ENCODE measurements around the gene UNC45B. TPM values are rescaled to one million over a fixed set of nuclear protein-coding genes. Genes with fewer than 3 reads are reported as not detected.

The UNC45B gene
- total RNA-seq, 4 donors from 2014 or later: 0.14 TPM; not detected in 3

DNA sequence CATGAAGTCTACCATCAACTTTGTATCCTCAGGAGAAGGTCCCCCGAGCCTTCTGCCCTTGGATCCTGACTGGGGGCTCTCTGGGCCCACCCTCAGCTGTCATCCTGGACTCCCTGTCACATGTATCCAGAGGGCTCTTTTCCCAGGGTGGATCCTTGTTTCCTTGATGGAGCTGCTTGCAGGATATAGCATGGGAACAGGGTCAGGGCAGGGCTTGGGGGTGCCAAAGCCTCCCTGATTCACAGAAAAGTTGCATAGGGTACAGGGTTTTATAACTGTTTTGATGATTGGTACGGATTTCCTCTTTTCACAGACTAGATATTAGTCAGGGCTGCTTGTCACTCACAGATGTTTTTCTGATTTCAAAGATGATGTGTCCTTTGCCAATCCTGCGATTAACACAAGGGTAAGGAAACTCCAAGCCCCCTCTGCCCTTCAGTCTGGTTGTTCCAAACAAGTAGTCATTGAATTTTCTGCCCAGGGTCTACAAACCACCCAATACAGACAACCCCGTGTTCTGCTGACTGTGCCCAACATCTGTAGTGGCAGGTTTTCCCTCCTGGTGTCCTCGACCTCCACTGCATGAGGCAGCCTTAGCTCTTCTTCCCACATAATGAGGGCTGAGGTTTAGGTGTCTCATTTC lies 67.1 kb downstream of the UNC45B start:
- H3K36me3 ChIP-seq: no peaks in the 10 kb centered on the region
- no peak for TF ChIP-seq POLR2AphosphoS5 (IDR thresholded peaks at IDR 0.05)
- TF ChIP-seq EP300 (IDR thresholded peaks at IDR 0.05; ENCODE audit: low read depth): no peak
- in situ Hi-C loops (cut with MboI; ENCODE audit: low pct_ligation_motif_present in 1 of 4, low pct_unique_long_range_greater_than_20kb in 1 of 4, low sequenced_read_pairs in 3 of 4) (no loop called here), intact Hi-C loops (cut with DNase I; ENCODE audit: low total_unique reads) (no loop called here)
- no peaks in the 10 kb centered on the region for H3K9me3 ChIP-seq
- DNase-seq: no peak
- 37 to 46% methylated on average over 3 to 5 of the region's 5 CpGs for WGBS, 2 donors (ENCODE audit: low coverage in 1 of 2)
- H3K4me1 ChIP-seq: no peaks in the 10 kb centered on the region
- no peaks in the 10 kb centered on the region for H3K27me3 ChIP-seq
- peak overlapping the region; percentile 14 to 67 (median 62) for H3K27ac ChIP-seq
- H3K4me3 ChIP-seq: no peak overlapping the region

DNA sequence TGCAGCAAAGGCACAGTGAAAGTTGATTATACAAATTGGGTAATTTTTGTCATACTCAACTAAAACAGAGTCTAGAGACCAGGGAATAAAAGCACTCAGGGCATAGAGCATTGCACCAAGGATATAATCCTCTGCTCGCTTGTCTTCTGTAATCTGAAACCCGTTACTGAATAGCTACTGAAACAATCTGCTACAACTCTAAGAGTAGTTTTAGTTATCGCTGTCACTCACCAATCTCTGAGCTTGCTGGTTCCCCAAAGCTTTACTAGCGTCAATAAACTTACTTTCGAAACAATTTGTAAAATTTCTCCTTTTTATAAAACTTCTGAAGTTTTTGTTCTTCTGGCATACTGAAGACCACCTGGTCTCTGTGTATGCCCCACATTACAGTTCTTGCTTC lies 69.5 kb downstream of the UNC45B start:
- H3K4me3 ChIP-seq: no peak overlapping the region
- no peak overlapping the region for H3K27ac ChIP-seq
- DNase-seq: no peak
- no peaks in the 10 kb centered on the region for H3K4me1 ChIP-seq
- intact Hi-C loops (cut with DNase I; ENCODE audit: low total_unique reads): no loop called here
- in situ Hi-C loops (cut with MboI; ENCODE audit: low pct_ligation_motif_present in 1 of 4, low pct_unique_long_range_greater_than_20kb in 1 of 4, low sequenced_read_pairs in 3 of 4): no loop called here
- no peaks in the 10 kb centered on the region for H3K36me3 ChIP-seq
- no peaks in the 10 kb centered on the region for H3K9me3 ChIP-seq
- WGBS, 2 donors (ENCODE audit: low coverage in 1 of 2): 60 to 70% methylated on average over 5 of the region's 5 CpGs
- TF ChIP-seq POLR2A (IDR thresholded peaks at IDR 0.05) (no peak), EP300 (IDR thresholded peaks at IDR 0.05; ENCODE audit: low read depth) (no peak), POLR2AphosphoS5 (IDR thresholded peaks at IDR 0.05) (no peak)
- TF ChIP-seq, protein P1, sequence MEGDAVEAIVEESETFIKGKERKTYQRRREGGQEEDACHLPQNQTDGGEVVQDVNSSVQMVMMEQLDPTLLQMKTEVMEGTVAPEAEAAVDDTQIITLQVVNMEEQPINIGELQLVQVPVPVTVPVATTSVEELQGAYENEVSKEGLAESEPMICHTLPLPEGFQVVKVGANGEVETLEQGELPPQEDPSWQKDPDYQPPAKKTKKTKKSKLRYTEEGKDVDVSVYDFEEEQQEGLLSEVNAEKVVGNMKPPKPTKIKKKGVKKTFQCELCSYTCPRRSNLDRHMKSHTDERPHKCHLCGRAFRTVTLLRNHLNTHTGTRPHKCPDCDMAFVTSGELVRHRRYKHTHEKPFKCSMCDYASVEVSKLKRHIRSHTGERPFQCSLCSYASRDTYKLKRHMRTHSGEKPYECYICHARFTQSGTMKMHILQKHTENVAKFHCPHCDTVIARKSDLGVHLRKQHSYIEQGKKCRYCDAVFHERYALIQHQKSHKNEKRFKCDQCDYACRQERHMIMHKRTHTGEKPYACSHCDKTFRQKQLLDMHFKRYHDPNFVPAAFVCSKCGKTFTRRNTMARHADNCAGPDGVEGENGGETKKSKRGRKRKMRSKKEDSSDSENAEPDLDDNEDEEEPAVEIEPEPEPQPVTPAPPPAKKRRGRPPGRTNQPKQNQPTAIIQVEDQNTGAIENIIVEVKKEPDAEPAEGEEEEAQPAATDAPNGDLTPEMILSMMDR (IDR thresholded peaks at IDR 0.05): no peak
- H3K27me3 ChIP-seq: no peaks in the 10 kb centered on the region

DNA sequence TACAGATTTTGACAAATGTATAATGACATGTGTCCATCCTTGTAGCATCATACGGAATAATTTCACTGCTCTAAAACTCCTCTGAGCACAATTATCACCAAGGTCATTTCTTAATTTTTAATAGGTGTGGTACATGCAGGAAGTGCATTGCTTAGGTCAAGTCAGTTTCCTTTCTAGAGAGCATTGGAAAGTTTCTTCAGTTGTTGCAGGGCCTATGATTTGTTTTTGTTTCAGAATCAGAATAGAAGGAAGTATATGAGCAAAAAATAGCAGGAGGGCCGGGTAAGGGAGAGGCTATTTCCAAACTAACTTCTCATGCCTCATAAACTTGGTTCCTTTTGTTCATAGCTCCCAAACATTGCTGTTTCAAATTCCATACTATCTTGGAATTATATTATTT lies 71.3 kb downstream of the UNC45B start:
- no peaks in the 10 kb centered on the region for H3K27me3 ChIP-seq
- H3K9me3 ChIP-seq: no peaks in the 10 kb centered on the region
- no peaks in the 10 kb centered on the region for H3K36me3 ChIP-seq
- H3K27ac ChIP-seq: peak overlapping the region in 3 of 4 donors; percentile 18 to 41 (median 34)
- no peak for DNase-seq
- TF ChIP-seq POLR2AphosphoS5 (IDR thresholded peaks at IDR 0.05) (no peak), POLR2A (IDR thresholded peaks at IDR 0.05) (no peak), EP300 (IDR thresholded peaks at IDR 0.05; ENCODE audit: low read depth) (no peak)
- TF ChIP-seq, protein P1 (IDR thresholded peaks at IDR 0.05): no peak
- H3K4me1 ChIP-seq: no peaks in the 10 kb centered on the region
- no peak overlapping the region for H3K4me3 ChIP-seq
- WGBS, 2 donors (ENCODE audit: low coverage in 1 of 2): 36 to 65% methylated on average over 2 of the region's 2 CpGs
- in situ Hi-C loops (cut with MboI; ENCODE audit: low pct_ligation_motif_present in 1 of 4, low pct_unique_long_range_greater_than_20kb in 1 of 4, low sequenced_read_pairs in 3 of 4): no loop called here
- intact Hi-C loops (cut with DNase I; ENCODE audit: low total_unique reads): no loop called here

DNA sequence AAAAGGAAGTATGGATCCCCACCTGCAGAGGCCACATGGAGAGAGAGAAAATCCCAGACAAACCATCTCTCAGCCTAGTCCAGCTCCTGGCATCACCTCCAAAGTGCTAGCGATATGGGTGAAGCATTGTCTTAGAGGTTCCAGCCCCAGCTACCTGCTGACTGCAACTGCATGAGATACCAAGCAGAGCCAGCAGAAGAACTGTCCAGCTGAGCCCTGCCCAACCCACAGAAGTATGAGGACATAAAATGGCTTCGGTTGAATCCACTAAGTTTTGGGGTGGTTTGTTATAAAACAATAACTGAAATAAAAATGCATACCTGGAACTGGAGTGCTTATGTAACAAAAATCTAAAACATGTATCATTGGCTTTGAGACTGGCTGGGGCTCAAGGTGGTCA lies 74.8 kb downstream of the UNC45B start:
- TF ChIP-seq POLR2A (IDR thresholded peaks at IDR 0.05): no peak
- TF ChIP-seq EP300 (IDR thresholded peaks at IDR 0.05; ENCODE audit: low read depth): no peak
- TF ChIP-seq POLR2AphosphoS5 (IDR thresholded peaks at IDR 0.05): no peak
- no peak overlapping the region for H3K4me3 ChIP-seq
- WGBS, 2 donors (ENCODE audit: low coverage in 1 of 2): 98% methylated on average over 2 of the region's 2 CpGs; no CpG with 5 or more reads in 1 of the 2 donors
- intact Hi-C loops (cut with DNase I; ENCODE audit: low total_unique reads) (no loop called here), in situ Hi-C loops (cut with MboI; ENCODE audit: low pct_ligation_motif_present in 1 of 4, low pct_unique_long_range_greater_than_20kb in 1 of 4, low sequenced_read_pairs in 3 of 4) (no loop called here)
- H3K27me3 ChIP-seq: no peaks in the 10 kb centered on the region
- H3K27ac ChIP-seq: no peak overlapping the region
- DNase-seq: no peak
- H3K36me3 ChIP-seq: no peaks in the 10 kb centered on the region
- H3K9me3 ChIP-seq: no peaks in the 10 kb centered on the region
- no peaks in the 10 kb centered on the region for H3K4me1 ChIP-seq

DNA sequence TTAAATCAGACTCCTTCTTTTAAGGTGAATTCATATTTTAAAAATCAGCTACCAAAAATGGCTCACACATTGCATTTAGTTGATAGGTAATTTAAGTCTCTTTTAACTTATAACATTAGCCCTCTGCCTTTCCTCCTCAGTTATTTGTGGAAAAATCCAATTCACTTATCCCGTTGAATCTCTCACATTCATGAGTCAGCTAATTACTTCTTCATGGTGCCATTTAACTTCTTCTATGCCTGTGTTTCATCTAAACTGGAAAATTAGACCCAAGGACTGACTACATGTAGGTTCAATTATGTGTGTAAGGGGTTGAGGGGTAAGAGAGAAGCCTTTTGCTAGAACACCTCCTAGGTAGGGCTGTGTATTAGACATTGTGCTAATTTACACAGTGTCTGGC lies 76.8 kb downstream of the UNC45B start:
- DNase-seq: no peak
- Histone ChIP-seq H3K36me3 (no peaks in the 10 kb centered on the region), H3K4me3 (no peak overlapping the region), H3K27me3 (no peaks in the 10 kb centered on the region), H3K9me3 (no peaks in the 10 kb centered on the region), H3K27ac (no peak overlapping the region), H3K4me1 (no peaks in the 10 kb centered on the region)
- TF ChIP-seq POLR2AphosphoS5 (IDR thresholded peaks at IDR 0.05) (no peak), EP300 (IDR thresholded peaks at IDR 0.05; ENCODE audit: low read depth) (no peak), POLR2A (IDR thresholded peaks at IDR 0.05) (no peak)
- TF ChIP-seq, protein P1 (IDR thresholded peaks at IDR 0.05): no peak
- intact Hi-C loops (cut with DNase I; ENCODE audit: low total_unique reads): no loop called here
- in situ Hi-C loops (cut with MboI; ENCODE audit: low pct_ligation_motif_present in 1 of 4, low pct_unique_long_range_greater_than_20kb in 1 of 4, low sequenced_read_pairs in 3 of 4): no loop called here
- 50% methylated on average over 1 of the region's 1 CpG; no CpG with 5 or more reads in 1 of the 2 donors for WGBS, 2 donors (ENCODE audit: low coverage in 1 of 2)
